ENCODE measurements around the gene EMX2. TPM values are rescaled to one million over a fixed set of nuclear protein-coding genes. Genes with fewer than 3 reads are reported as not detected.

EMX2 gene
- total RNA-seq, 1 experiment from 2014 or later, result not detected

DNA sequence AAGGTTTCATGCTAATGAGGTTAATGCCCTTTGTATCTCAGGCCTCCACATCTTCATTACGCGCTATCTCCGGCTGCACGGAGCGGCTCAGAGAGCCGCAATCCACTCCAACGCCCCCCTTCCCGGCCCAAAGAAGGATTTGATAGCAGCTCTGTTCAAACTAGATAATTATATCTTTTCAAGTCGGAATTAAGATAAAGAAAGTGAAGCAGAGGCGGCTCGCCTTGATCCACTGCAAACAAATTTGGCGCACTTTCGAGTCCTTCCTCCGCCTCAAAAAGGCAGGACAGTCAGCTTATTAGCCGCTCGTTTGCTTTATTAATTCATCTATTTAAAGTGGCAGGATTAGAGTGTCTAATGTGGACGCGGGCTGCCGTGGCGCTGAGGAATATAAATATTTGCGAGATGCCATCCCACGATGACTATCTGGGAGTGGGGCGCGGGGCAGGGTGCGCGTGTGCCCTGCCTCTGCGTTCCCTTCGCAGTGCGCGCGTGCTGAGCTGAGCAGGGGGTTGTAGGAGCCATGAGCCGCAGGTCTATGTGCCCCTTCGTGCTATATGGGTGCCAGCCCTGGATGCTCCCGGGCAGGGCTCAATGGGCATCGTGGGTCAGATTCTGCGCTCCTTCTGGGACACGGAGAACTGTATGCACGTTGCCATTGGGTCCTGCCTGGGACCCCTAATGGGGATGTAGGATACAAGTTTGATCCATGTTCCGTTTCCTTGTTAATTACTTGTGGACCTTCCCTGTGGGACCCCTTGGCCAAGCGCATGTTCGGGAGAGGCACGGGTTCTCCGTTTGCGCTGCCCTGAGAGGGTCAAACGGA is 9.0 kb downstream of the EMX2 start:
- Histone ChIP-seq H3K9me2 (ENCODE audit: insufficient read depth) (no peaks in the 10 kb centered on the region), H3K27me3 (ENCODE audit: insufficient read depth, low read length) (peaks cover 17% of the 10 kb centered on the region), H3K4me3 (replicated peaks in 1 of 2; ENCODE audit: low read depth in 1 of 2, low read length in 2 of 2) (no peak overlapping the region), H3K9me3 (ENCODE audit: control insufficient read depth in 1 of 2, insufficient read depth in 1 of 2, low read depth in 1 of 2, low read length in 2 of 2) (no peaks in the 10 kb centered on the region), H3K79me2 (ENCODE audit: insufficient read depth, low read length) (no peaks in the 10 kb centered on the region), H3K9ac (ENCODE audit: low read length) (no peak overlapping the region), H2AFZ (ENCODE audit: low read depth, low read length, poor library complexity, severe bottlenecking) (no peak overlapping the region), H3K27ac (ENCODE audit: low read depth, low read length) (no peak overlapping the region), H3K4me2 (ENCODE audit: low read length) (no peak overlapping the region), H4K20me1 (ENCODE audit: insufficient read depth) (no peaks in the 10 kb centered on the region), H3K36me3 (ENCODE audit: control insufficient read depth in 1 of 2, insufficient read depth in 2 of 2, low read length in 2 of 2) (no peaks in the 10 kb centered on the region), H3K4me1 (ENCODE audit: control insufficient read depth in 1 of 2, insufficient read depth in 2 of 2, low read length in 2 of 2) (no peaks in the 10 kb centered on the region)
- ChIA-PET CTCF (no interaction called here), RAD21 (ENCODE audit: low non-redundant PET in 1 of 2, low total read pairs in 2 of 2, uncharacterized antibody in 2 of 2, unreplicated experiment in 2 of 2) (no interaction called here), POLR2A (no interaction called here)
- DNase-seq (ENCODE audit: low read depth, low spot score), result no peak
- TF ChIP-seq, protein P1, sequence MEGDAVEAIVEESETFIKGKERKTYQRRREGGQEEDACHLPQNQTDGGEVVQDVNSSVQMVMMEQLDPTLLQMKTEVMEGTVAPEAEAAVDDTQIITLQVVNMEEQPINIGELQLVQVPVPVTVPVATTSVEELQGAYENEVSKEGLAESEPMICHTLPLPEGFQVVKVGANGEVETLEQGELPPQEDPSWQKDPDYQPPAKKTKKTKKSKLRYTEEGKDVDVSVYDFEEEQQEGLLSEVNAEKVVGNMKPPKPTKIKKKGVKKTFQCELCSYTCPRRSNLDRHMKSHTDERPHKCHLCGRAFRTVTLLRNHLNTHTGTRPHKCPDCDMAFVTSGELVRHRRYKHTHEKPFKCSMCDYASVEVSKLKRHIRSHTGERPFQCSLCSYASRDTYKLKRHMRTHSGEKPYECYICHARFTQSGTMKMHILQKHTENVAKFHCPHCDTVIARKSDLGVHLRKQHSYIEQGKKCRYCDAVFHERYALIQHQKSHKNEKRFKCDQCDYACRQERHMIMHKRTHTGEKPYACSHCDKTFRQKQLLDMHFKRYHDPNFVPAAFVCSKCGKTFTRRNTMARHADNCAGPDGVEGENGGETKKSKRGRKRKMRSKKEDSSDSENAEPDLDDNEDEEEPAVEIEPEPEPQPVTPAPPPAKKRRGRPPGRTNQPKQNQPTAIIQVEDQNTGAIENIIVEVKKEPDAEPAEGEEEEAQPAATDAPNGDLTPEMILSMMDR (IDR thresholded peaks at IDR 0.05 in 2 of 3, conservative IDR thresholded peaks at IDR 0.05 in 1 of 3; ENCODE audit: borderline replicate concordance in 1 of 3, insufficient read depth in 1 of 3, low read depth in 2 of 3, low read length in 2 of 3), result no peak
- TF ChIP-seq, protein P2, sequence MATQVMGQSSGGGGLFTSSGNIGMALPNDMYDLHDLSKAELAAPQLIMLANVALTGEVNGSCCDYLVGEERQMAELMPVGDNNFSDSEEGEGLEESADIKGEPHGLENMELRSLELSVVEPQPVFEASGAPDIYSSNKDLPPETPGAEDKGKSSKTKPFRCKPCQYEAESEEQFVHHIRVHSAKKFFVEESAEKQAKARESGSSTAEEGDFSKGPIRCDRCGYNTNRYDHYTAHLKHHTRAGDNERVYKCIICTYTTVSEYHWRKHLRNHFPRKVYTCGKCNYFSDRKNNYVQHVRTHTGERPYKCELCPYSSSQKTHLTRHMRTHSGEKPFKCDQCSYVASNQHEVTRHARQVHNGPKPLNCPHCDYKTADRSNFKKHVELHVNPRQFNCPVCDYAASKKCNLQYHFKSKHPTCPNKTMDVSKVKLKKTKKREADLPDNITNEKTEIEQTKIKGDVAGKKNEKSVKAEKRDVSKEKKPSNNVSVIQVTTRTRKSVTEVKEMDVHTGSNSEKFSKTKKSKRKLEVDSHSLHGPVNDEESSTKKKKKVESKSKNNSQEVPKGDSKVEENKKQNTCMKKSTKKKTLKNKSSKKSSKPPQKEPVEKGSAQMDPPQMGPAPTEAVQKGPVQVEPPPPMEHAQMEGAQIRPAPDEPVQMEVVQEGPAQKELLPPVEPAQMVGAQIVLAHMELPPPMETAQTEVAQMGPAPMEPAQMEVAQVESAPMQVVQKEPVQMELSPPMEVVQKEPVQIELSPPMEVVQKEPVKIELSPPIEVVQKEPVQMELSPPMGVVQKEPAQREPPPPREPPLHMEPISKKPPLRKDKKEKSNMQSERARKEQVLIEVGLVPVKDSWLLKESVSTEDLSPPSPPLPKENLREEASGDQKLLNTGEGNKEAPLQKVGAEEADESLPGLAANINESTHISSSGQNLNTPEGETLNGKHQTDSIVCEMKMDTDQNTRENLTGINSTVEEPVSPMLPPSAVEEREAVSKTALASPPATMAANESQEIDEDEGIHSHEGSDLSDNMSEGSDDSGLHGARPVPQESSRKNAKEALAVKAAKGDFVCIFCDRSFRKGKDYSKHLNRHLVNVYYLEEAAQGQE (IDR thresholded peaks at IDR 0.05; ENCODE audit: low read depth), result no peak
- TF ChIP-seq ELF1 (IDR thresholded peaks at IDR 0.05; ENCODE audit: borderline replicate concordance, low read depth) (no peak), SRF (IDR thresholded peaks at IDR 0.05; ENCODE audit: low read depth) (no peak), EZH2phosphoT487 (IDR thresholded peaks at IDR 0.05; ENCODE audit: borderline replicate concordance) (no peak), YY1 (IDR thresholded peaks at IDR 0.05; ENCODE audit: extremely low read depth, insufficient replicate concordance, low read depth, low read length) (no peak), ZNF274 (IDR thresholded peaks at IDR 0.05; ENCODE audit: low read depth, low read length) (no peak), RAD21 (IDR thresholded peaks at IDR 0.05; ENCODE audit: low read depth) (no peak), SP1 (IDR thresholded peaks at IDR 0.05; ENCODE audit: low read depth) (no peak), EGR1 (IDR thresholded peaks at IDR 0.05; ENCODE audit: low read depth) (no peak), FOSL1 (IDR thresholded peaks at IDR 0.05; ENCODE audit: low read depth) (no peak), SIN3A (IDR thresholded peaks at IDR 0.05; ENCODE audit: low read depth) (no peak), TCF7L2 (IDR thresholded peaks at IDR 0.05; ENCODE audit: borderline replicate concordance, extremely low read depth, insufficient read depth, insufficient read length) (no peak)
- no TSS peak for BruUV-seq (replicated peaks)
- intact Hi-C loops (cut with micrococcal nuclease), result no loop called here
- no peak for ATAC-seq
